ENCODE results near the gene TM4SF4.

GRCh38 chr3:149448331-149448831, 26.1 kb upstream of the TM4SF4 start:
- TF ChIP-seq TAF1 (IDR thresholded peaks at IDR 0.05; ENCODE audit: borderline replicate concordance, low read depth, low read length) (no peak), POLR2AphosphoS5 (IDR thresholded peaks at IDR 0.05; ENCODE audit: low read depth, low read length) (no peak), POLR2A (IDR thresholded peaks at IDR 0.05; ENCODE audit: low read depth, low read length) (no peak)

All from GM12892 (cell line).